Measurements from ENCODE around the gene NFIB. TPM values are rescaled to one million over a fixed set of nuclear protein-coding genes. Genes with fewer than 3 reads are reported as not detected.

NFIB gene
- total RNA-seq, 5 donors from 2014 or later (not counting 1 experiment from before 2014, with no cell fraction given), result 0.15 to 0.89 (median 0.39) TPM; not detected in 1

DNA sequence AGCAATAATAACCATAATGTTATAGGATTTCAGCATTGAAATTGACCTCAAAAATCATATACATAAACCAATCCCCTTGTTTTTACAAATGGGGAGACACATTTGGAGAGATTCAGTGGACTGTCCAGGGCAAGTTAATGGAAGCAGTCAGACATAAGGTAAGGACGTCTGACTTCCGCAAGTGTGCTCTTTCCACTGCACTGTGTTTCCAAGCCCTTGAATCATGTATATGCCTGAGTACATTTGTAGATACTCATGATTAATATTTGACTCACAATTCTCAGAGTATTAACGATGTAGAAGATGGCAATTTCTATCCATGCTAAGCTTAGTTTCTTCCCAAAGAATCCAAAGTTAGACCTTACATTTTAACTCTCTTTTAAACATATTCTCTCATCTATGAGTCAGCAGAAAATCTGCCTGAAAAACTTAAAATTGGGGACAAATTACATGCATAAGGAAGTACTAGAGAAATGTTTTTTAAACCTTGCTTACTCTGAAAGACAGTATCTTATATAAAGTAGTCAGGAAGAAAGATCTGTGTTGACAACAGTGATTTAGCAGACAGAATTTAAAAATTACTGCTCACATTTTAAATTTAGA lies 165.3 kb downstream of the NFIB start:
- H3K27me3 Mint-ChIP-seq, result no peaks in the 10 kb centered on the region
- DNase-seq (no peak), ATAC-seq (replicated peaks in 1 of 4) (no peak)
- H3K27me3 ChIP-seq (replicated peaks in 1 of 2; ENCODE audit: control insufficient read depth in 2 of 2, extremely low read depth in 1 of 2, insufficient read depth in 2 of 2, low read length in 1 of 2), result no peaks in the 10 kb centered on the region
- H3K4me1 Mint-ChIP-seq, result no peaks in the 10 kb centered on the region
- WGBS (ENCODE audit: insufficient coverage), result 92% methylated on average over 2 of the region's 3 CpGs
- H3K4me1 ChIP-seq (ENCODE audit: control insufficient read depth in 1 of 2, extremely low read depth in 1 of 2, insufficient read depth in 2 of 2, low read length in 2 of 2), result no peaks in the 10 kb centered on the region
- H3K36me3 ChIP-seq (ENCODE audit: control insufficient read depth in 2 of 2, extremely low read depth in 1 of 2, insufficient read depth in 1 of 2, low read length in 1 of 2), result no peaks in the 10 kb centered on the region
- H3K9me3 ChIP-seq, result no peaks in the 10 kb centered on the region
- no peak overlapping the region for H3K27ac Mint-ChIP-seq
- ChIA-PET CTCF (no interaction called here), POLR2A (no interaction called here)
- H3K4me3 Mint-ChIP-seq, result no peak overlapping the region
- H3K4me3 ChIP-seq (ENCODE audit: control insufficient read depth in 1 of 2, extremely low read depth in 1 of 2, low read length in 1 of 2), result no peak overlapping the region
- H3K27ac ChIP-seq (ENCODE audit: low read length), result no peak overlapping the region
- H3K9me3 Mint-ChIP-seq, result peaks cover 0 to 4% (median 0%) of the 10 kb centered on the region in 3 donors
- no peaks in the 10 kb centered on the region for H3K36me3 Mint-ChIP-seq

DNA sequence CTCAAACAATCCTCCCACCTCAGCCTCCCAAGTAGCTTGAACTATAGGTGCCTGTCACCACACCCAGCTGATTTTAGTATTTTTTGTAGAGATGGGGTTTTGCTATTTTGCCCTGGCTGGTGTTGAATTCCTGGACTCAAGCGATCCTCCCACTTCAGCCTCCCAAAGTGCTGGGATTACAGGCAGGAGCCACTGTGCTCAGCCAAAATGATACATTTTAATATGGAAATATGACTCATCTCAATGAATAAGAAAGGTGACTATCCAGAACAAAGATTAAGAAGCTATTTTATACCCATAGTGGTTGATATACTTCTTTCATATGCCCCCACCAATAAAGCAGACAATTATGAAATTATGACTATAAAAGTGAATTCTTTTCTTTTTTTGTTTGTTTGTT lies 166.2 kb downstream of the NFIB start:
- Mint-ChIP-seq H3K27ac (no peak overlapping the region), H3K36me3 (no peaks in the 10 kb centered on the region), H3K4me1 (no peaks in the 10 kb centered on the region), H3K9me3 (peaks cover 0 to 4% (median 0%) of the 10 kb centered on the region in 3 donors), H3K4me3 (no peak overlapping the region), H3K27me3 (no peaks in the 10 kb centered on the region)
- no peaks in the 10 kb centered on the region for H3K9me3 ChIP-seq
- no peaks in the 10 kb centered on the region for H3K4me1 ChIP-seq (ENCODE audit: control insufficient read depth in 1 of 2, extremely low read depth in 1 of 2, insufficient read depth in 2 of 2, low read length in 2 of 2)
- no peaks in the 10 kb centered on the region for H3K27me3 ChIP-seq (replicated peaks in 1 of 2; ENCODE audit: control insufficient read depth in 2 of 2, extremely low read depth in 1 of 2, insufficient read depth in 2 of 2, low read length in 1 of 2)
- ChIA-PET CTCF (no interaction called here), POLR2A (no interaction called here)
- H3K36me3 ChIP-seq (ENCODE audit: control insufficient read depth in 2 of 2, extremely low read depth in 1 of 2, insufficient read depth in 1 of 2, low read length in 1 of 2), result no peaks in the 10 kb centered on the region
- ATAC-seq (replicated peaks in 1 of 4), result no peak
- H3K27ac ChIP-seq (ENCODE audit: low read length), result no peak overlapping the region
- DNase-seq, result no peak
- WGBS (ENCODE audit: insufficient coverage), result no CpG with 5 or more reads among the region's 1 CpG
- no peak overlapping the region for H3K4me3 ChIP-seq (ENCODE audit: control insufficient read depth in 1 of 2, extremely low read depth in 1 of 2, low read length in 1 of 2)

DNA sequence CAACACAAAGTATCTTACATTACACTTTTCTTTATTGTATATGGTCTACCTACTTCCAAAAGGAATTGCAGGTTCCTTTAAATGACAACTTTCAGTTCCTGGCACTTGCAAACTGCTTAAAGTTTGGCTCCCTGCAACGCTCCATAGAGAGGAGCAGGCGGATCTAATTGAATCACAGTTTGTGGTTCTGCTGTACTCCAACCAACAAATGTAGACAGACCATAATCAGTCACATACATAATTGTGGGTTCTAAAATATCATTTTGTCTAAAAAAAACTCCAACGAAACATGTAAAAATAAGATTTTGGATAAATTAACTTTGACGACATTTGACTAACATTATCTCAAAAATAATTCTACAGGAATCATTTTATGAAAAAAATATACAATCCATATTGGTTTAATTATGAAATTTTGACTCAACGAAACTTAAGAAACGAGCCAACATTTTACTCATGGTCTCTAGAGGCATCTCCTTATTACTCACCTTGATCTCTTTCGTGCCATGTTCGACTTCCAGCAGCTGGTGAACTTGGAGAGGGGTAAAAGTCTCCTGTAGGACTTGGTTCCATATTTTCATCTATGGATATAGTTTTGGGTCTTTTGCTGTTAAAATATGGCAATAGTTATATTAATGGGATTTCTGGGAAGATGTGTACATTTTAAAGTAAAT lies 167.6 kb downstream of the NFIB start:
- DNase-seq, result no peak
- H3K27ac ChIP-seq (ENCODE audit: low read length), result no peak overlapping the region
- H3K4me1 Mint-ChIP-seq, result no peaks in the 10 kb centered on the region
- CTCF ChIA-PET, result no interaction called here
- no peaks in the 10 kb centered on the region for H3K4me1 ChIP-seq (ENCODE audit: control insufficient read depth in 1 of 2, extremely low read depth in 1 of 2, insufficient read depth in 2 of 2, low read length in 2 of 2)
- no peaks in the 10 kb centered on the region for H3K36me3 ChIP-seq (ENCODE audit: control insufficient read depth in 2 of 2, extremely low read depth in 1 of 2, insufficient read depth in 1 of 2, low read length in 1 of 2)
- H3K27me3 ChIP-seq (replicated peaks in 1 of 2; ENCODE audit: control insufficient read depth in 2 of 2, extremely low read depth in 1 of 2, insufficient read depth in 2 of 2, low read length in 1 of 2), result no peaks in the 10 kb centered on the region
- H3K27ac Mint-ChIP-seq, result no peak overlapping the region
- no peaks in the 10 kb centered on the region for H3K36me3 Mint-ChIP-seq
- no peak for ATAC-seq (replicated peaks in 1 of 4)
- WGBS (ENCODE audit: insufficient coverage), result no CpG with 5 or more reads among the region's 8 CpGs
- H3K9me3 Mint-ChIP-seq, result peaks cover 0 to 5% (median 4%) of the 10 kb centered on the region in 3 donors
- no peaks in the 10 kb centered on the region for H3K9me3 ChIP-seq
- POLR2A ChIA-PET, result no interaction called here
- H3K4me3 Mint-ChIP-seq, result no peak overlapping the region
- H3K4me3 ChIP-seq (ENCODE audit: control insufficient read depth in 1 of 2, extremely low read depth in 1 of 2, low read length in 1 of 2), result no peak overlapping the region
- H3K27me3 Mint-ChIP-seq, result no peaks in the 10 kb centered on the region

DNA sequence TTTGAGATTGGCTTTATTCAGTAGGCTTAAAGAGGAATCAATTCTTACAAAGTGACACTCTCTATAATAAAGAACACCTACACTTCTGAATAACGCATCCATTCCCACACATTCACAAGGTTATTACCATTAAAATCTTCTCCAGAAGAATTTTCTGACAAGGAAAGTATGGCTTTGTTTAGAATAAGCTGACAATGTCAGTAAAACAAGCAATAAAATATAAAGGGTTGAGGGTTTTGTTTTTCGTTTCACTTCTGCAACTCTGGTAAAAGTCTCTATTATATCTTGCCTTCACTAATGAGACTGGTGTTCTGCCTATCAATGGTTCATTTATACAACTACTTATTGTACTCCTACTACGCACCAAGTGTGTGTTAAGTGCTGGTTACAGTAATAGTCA lies 169.7 kb downstream of the NFIB start:
- no peak overlapping the region for H3K4me3 ChIP-seq (ENCODE audit: control insufficient read depth in 1 of 2, extremely low read depth in 1 of 2, low read length in 1 of 2)
- Mint-ChIP-seq H3K36me3 (no peaks in the 10 kb centered on the region), H3K27me3 (no peaks in the 10 kb centered on the region), H3K27ac (no peak overlapping the region), H3K4me3 (no peak overlapping the region), H3K4me1 (no peaks in the 10 kb centered on the region), H3K9me3 (peaks cover 0 to 5% (median 4%) of the 10 kb centered on the region in 3 donors)
- ATAC-seq (replicated peaks in 1 of 4) (no peak), DNase-seq (no peak)
- no peaks in the 10 kb centered on the region for H3K4me1 ChIP-seq (ENCODE audit: control insufficient read depth in 1 of 2, extremely low read depth in 1 of 2, insufficient read depth in 2 of 2, low read length in 2 of 2)
- H3K36me3 ChIP-seq (ENCODE audit: control insufficient read depth in 2 of 2, extremely low read depth in 1 of 2, insufficient read depth in 1 of 2, low read length in 1 of 2), result no peaks in the 10 kb centered on the region
- H3K27ac ChIP-seq (ENCODE audit: low read length), result no peak overlapping the region
- H3K27me3 ChIP-seq (replicated peaks in 1 of 2; ENCODE audit: control insufficient read depth in 2 of 2, extremely low read depth in 1 of 2, insufficient read depth in 2 of 2, low read length in 1 of 2), result no peaks in the 10 kb centered on the region
- WGBS (ENCODE audit: insufficient coverage), result no CpG with 5 or more reads among the region's 3 CpGs
- H3K9me3 ChIP-seq, result no peaks in the 10 kb centered on the region
- ChIA-PET POLR2A (no interaction called here), CTCF (interaction anchor here in 1 of 2 donors (0.5 kb wide), 1 partner anchor 14 kb away, joined by 4 read pairs; no protein-coding TSS in a partner anchor)

DNA sequence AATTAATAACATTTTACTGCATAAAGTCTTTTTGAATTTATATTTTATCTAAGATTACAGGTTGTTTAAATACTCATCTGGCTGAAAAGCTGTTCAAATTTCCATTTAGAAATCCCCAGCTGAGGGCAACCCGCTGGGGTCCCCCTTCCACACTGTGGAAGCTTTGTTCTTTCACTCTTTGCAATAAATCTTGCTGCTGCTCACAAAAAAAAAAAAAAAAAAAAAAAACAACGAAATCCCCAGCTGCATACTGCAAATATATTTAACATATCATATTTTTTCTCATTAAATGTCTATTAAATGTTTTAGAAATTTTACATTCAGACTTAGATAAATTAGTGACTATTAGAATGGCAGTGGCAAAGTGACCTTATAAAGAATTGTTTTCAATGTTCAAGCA lies 172.2 kb downstream of the NFIB start:
- H3K4me1 Mint-ChIP-seq, result no peaks in the 10 kb centered on the region
- Histone ChIP-seq H3K36me3 (ENCODE audit: control insufficient read depth in 2 of 2, extremely low read depth in 1 of 2, insufficient read depth in 1 of 2, low read length in 1 of 2) (no peaks in the 10 kb centered on the region), H3K27ac (ENCODE audit: low read length) (no peak overlapping the region), H3K4me3 (ENCODE audit: control insufficient read depth in 1 of 2, extremely low read depth in 1 of 2, low read length in 1 of 2) (no peak overlapping the region), H3K27me3 (replicated peaks in 1 of 2; ENCODE audit: control insufficient read depth in 2 of 2, extremely low read depth in 1 of 2, insufficient read depth in 2 of 2, low read length in 1 of 2) (no peaks in the 10 kb centered on the region), H3K4me1 (ENCODE audit: control insufficient read depth in 1 of 2, extremely low read depth in 1 of 2, insufficient read depth in 2 of 2, low read length in 2 of 2) (no peaks in the 10 kb centered on the region), H3K9me3 (no peaks in the 10 kb centered on the region)
- no peak overlapping the region for H3K4me3 Mint-ChIP-seq
- no peak for ATAC-seq (replicated peaks in 1 of 4)
- H3K27me3 Mint-ChIP-seq, result no peaks in the 10 kb centered on the region
- no peak overlapping the region for H3K27ac Mint-ChIP-seq
- peaks cover 0 to 5% (median 4%) of the 10 kb centered on the region in 3 donors for H3K9me3 Mint-ChIP-seq
- DNase-seq, result no peak
- ChIA-PET POLR2A (interaction anchor here in 1 of 2 donors (0.6 kb wide), 1 partner anchor 126 kb away, joined by 7 read pairs; no protein-coding TSS in a partner anchor), CTCF (interaction anchor here in 1 of 2 donors (0.6 kb wide), 1 partner anchor 406 kb away, joined by 3 read pairs; no protein-coding TSS in a partner anchor)
- no peaks in the 10 kb centered on the region for H3K36me3 Mint-ChIP-seq
- 20% methylated on average over 1 of the region's 2 CpGs for WGBS (ENCODE audit: insufficient coverage)

DNA sequence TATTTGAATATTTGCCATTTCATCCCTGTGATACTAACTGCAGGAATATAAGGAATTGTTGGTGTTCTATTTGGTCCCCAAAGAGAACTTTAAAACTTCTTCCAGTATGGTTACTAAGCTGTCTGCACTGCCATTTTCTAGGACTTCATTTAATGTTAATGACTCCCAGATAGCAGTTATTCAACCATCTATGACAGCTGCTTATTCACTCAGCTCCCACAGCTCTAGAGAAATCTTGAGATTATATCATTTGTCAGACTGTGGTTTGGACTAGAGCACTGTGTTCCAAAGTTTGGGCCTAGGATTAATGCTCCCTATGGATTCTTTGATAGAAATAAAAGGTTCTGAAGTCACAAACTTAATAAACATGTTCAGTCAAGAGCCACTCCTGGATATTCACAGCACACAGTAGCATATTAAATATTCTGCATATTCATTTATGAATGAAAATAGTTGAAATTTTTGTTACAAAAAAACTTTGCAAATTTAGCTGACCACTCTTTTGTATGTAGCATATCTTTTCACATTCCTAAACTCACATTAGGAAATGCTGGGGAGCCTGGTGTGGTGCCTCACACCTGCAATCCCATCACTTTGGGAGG lies 173.7 kb downstream of the NFIB start:
- Mint-ChIP-seq H3K27me3 (no peaks in the 10 kb centered on the region), H3K4me1 (no peaks in the 10 kb centered on the region), H3K9me3 (peaks cover 0 to 5% (median 4%) of the 10 kb centered on the region in 3 donors), H3K27ac (no peak overlapping the region), H3K4me3 (no peak overlapping the region), H3K36me3 (no peaks in the 10 kb centered on the region)
- H3K27me3 ChIP-seq (replicated peaks in 1 of 2; ENCODE audit: control insufficient read depth in 2 of 2, extremely low read depth in 1 of 2, insufficient read depth in 2 of 2, low read length in 1 of 2), result no peaks in the 10 kb centered on the region
- H3K36me3 ChIP-seq (ENCODE audit: control insufficient read depth in 2 of 2, extremely low read depth in 1 of 2, insufficient read depth in 1 of 2, low read length in 1 of 2), result no peaks in the 10 kb centered on the region
- no peak for ATAC-seq (replicated peaks in 1 of 4)
- no peak for DNase-seq
- H3K4me3 ChIP-seq (ENCODE audit: control insufficient read depth in 1 of 2, extremely low read depth in 1 of 2, low read length in 1 of 2), result no peak overlapping the region
- no peaks in the 10 kb centered on the region for H3K4me1 ChIP-seq (ENCODE audit: control insufficient read depth in 1 of 2, extremely low read depth in 1 of 2, insufficient read depth in 2 of 2, low read length in 2 of 2)
- H3K27ac ChIP-seq (ENCODE audit: low read length), result no peak overlapping the region
- ChIA-PET CTCF (no interaction called here), POLR2A (interaction anchor here (0.6 to 0.7 kb wide), 2 partner anchors 12 to 236 kb away, joined by 3 to 6 read pairs; no protein-coding TSS in a partner anchor)
- H3K9me3 ChIP-seq, result no peaks in the 10 kb centered on the region

All from T-cell (primary cell).